GM19468 (cell line): ENCODE measurements around the gene CCNF.

Source experiments
- ATAC-seq: cut with Tn5 transposase; IDR thresholded peaks from one replicate; pipeline ENCODE4 v1.9.1; 2021; ENCODE audit warnings: mild to moderate bottlenecking, moderate library complexity, moderate number of reproducible peaks; ENCODE audit not compliant: unreplicated experiment; ENCODE audit errors: extremely low read depth

The CCNF gene

GRCh38 chr16:2482249-2482648 lies 53.0 kb downstream of the CCNF start:
- no peak for ATAC-seq

DNA sequence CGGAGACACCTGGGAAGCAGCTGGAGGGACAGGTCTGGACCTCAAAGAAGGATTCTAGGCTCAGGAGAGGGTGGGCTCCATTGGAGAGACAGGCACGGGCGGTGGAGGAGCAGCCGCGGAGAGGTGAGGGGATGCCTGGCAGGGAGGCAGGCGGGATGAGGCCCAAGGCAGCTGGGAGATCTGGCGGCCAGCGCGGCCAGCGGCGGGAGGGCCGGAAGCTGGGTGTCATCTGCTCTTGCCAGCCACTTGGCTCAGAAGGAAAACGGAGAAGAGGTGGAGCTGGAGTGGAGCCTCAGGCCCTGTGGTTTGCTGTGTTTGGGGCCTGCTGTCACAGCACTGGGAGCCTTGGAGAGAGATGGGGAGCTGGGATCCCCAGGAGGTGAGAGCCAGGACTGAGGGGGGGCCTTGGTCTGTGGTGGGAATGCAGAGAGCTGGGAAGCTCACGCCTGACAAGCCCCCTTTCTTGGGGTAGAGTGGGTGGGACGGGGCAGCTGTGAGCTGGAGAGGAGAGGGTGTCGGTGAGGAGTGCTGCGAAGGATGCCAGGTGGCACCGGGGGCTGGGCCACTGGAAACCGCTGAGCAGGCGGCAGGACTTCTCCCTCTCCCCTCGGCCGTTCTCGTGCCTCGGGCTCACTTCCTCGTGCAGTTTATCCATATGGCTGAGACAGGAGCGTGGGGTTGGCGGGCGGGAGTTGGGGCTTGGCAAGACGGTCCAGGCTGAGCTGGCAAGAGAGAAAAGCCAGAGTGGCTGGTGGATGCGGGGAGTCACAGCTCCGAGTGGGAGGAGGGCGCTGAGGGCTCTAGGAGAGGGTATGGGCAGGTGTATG lies 53.7 kb downstream of the CCNF start:
- no peak for ATAC-seq

DNA sequence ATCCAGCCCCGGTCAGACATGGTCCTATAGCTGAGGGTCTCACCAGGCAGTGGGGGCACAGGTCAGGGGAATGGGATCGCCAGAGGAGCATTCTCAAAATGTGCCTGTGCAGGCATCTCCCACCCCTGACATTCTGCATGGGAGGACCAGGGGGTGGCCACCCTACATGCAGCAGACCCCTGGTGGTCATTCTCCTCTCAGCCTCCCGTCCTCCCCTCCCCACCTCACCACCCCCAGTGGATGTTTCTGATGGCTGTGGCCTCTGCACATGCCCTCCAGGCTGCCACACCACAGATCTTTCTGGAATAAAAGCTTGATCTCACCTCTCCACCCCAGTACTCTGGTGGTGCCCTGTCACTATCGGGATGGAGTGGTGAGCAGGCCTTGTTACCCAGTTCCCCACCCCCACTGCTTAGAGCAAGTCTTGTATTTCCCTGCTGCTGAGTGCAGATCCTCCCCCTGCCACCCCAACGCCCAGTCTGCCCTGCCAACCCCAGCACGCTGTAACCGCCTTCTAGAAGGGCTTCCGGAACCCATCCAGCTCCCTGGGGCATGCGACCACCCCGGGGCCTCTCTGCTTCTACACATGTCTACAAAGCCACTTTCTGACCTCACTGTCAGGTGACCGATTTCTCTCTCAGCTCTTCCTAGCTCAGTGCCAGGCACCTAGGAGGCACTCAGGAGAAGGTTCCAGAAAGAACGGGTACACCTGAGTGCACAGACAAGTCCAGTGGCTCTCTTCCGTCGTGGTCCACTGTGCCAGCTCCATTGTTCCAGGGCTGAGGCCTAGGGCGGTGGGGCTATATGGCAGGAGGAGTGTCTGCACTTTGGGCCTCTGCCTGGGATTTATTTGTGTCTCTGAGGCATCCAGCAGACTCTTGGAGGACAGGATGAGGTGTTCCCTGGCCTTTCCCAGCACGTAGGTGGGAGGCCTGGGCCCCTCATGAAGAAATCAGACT lies 55.0 kb downstream of the CCNF start:
- no peak for ATAC-seq

- ATAC-seq, result no peak
Measured at GRCh38 chr16:2484898-2485508, 55.8 kb downstream of the CCNF start.

GRCh38 chr16:2485811-2486507 lies 56.7 kb downstream of the CCNF start:
- ATAC-seq, result no peak

- peak; percentile 65 for ATAC-seq
Measured at GRCh38 chr16:2486645-2487516, 57.6 kb downstream of the CCNF start.

DNA sequence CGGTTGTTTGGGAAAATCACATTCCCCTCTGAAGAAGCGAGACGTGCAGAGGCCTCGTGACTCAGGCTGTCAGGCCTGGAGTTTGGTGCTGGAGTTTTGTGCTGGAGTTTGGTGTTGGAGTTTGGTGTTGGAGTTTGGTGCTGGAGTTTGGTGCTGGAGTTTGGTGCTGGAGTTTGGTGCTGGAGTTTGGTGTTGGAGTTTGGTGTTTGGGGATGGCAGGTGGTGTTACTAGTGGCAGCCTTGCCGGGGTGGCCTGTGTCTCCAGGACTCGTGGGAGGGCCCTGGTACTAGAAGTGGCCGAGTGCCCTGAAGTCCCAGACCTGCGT lies 58.2 kb downstream of the CCNF start:
- no peak for ATAC-seq

DNA sequence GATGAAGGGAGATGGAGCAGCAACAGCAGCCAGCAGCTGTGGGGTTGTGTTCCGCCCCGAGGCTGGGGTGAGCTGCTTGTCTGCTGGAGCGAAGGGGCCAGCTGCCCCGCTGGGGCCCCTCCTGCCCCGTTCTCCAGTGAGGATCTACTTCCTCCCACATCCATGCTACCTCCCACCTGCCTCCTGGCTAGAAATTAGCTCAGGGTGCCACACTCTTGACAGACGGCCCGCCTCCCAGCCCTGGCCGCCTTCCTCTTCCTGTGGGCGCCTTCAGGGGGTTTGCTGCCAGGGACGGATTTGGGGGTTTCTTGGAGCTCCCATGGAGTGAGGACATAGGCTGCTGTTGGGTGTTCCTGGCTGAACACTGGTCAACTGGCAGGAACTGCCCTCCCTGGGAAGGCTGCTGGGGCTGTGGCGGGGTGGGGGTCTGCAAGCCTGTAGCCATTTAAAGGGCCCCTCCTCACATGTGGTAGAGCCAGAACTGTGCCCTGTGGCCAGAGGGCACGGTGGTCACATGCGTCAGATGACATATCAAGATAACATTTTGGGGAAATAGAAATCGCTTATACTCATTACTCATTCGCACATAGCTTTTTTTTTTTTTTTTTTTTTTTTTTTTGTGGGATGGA lies 58.8 kb downstream of the CCNF start:
- no peak for ATAC-seq

- ATAC-seq, result no peak
Measured at GRCh38 chr16:2489581-2489980, 60.3 kb downstream of the CCNF start.

DNA sequence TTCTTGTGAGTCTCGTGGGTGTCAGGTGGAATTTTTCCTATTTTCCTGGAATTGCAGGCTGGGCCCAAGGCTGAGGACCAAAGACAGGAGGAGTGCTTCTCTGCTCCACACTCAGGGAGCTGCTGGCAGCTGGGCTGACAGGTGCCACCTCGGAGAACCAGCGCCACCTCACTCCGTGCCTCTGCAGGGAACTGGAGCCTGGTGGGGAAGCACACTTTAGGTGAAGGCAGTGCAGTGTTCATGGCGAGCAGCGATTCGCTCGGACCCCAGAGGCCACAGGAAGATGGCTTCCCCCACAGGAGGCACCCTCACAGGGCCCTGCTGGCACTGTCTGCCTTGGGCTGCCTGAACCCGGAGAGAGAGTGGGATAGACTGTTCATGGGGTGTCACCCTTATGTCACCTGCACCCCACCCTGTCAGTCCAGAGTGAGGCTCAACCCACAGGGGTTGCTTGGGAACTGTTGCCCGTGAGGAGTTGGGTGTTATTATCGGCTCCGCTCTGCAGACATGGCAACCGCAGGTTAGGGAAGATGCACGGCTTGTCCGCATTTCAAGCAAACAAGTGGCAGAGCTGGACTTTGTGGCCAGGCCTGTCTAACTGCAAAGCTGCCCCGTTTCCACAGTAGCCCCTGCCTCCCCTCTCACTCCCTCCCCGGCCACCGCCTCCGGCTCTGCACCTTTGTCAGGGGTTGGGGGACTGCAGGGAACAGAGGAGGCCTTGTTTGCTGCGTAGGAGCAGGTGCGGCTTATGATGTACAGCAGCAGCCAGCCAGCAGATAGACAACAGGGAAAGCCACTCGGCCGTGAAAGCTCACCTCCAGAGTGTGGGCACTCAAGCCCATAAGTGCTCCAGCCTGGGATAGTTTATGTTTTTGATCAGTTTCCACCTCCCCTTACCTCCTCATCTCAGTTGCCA lies 61.2 kb downstream of the CCNF start:
- ATAC-seq, result no peak

GRCh38 chr16:2492292-2492691 lies 63.0 kb downstream of the CCNF start:
- ATAC-seq, result no peak

DNA sequence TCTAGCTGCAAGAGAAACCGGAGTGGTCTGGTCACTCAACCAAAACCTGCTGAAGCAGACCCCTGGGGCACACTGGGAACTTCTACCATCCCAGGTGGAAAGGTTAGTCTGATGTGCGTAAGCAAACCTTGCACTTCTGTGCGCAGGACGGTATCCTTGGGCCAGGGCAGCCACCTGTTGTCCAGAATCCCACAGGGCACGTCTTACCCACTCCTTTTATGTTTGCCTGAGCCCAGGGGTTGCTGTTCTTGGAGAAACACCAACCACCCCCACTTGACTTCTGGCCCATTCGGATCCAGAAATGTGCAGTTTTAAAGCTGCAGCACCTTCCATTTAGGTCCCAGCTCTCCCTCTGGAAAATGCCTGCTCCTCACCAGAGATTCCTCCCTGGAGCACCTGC lies 64.4 kb downstream of the CCNF start:
- ATAC-seq, result no peak

- ATAC-seq, result no peak
Measured at GRCh38 chr16:2494616-2495015, 65.4 kb downstream of the CCNF start.

GRCh38 chr16:2495041-2495440 lies 65.8 kb downstream of the CCNF start:
- ATAC-seq, result no peak

GRCh38 chr16:2496223-2497115 lies 67.2 kb downstream of the CCNF start:
- no peak for ATAC-seq

- ATAC-seq, result no peak
Measured at GRCh38 chr16:2497116-2497630, 67.9 kb downstream of the CCNF start.
